AML-193 (cell line): ENCODE measurements around the gene MTUS2.

Source experiments
- DNase-seq, 2 experiments: peaks; one replicate each; lab custom pipeline; 2025; lab: John Stamatoyannopoulos, UW

MTUS2 gene

DNA sequence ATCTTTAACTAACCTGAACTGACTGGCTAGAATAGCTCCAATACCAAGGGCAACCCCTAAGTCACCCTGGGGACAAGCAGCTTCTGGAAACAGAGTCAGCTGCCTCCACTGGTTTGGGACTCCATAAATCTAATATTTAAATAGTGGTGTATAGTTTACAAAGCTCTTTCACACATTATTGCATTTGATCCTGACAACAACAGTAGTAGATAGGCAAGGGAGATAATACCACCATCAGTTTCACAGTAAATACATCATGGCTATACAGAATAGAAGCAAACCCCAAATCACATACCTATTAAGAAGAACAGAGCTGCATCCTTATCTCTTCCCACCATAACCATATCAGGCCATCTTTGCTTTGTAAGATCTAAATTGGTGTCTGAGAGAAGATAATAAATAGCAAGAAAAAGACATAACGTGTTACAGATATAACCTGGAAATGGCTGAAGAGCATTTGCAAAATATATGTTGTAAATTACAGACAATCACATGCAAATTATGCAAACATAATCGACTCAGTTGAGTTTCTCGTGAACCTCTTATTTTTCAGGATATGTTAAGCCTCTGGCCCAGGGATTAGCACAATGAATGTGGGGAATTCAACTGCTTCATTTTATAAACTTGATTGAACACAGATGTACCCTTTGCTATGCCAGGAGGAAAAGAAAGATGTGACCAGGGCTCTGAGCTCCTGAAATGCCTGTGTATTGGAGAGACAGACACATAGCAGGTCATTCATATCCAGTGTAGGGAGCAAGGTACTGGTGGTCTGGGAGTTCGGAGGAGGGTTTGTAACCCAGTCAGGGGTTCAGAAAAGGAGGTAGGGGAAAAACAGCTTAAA, 632.9 kb downstream of the MTUS2 start:
- DNase-seq, result no peak

DNA sequence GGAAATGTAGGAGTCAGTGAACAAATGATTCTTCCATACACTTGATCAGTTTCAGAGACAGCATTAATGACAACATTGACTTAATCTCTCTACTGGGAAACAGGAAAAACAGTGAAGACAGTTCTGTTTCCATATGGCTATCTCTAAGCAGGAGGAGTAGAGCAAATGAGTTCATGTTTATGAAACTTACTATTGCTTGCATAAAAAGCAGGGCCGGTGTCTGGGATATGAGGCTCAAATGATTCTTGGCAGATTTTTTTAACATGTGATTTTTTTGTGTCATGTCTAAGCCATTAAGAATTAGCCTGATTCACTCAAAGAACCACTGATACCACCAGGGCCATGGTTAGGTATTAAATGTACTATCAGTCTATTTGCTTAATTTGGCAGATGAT, 633.5 kb downstream of the MTUS2 start:
- DNase-seq, result no peak

DNA sequence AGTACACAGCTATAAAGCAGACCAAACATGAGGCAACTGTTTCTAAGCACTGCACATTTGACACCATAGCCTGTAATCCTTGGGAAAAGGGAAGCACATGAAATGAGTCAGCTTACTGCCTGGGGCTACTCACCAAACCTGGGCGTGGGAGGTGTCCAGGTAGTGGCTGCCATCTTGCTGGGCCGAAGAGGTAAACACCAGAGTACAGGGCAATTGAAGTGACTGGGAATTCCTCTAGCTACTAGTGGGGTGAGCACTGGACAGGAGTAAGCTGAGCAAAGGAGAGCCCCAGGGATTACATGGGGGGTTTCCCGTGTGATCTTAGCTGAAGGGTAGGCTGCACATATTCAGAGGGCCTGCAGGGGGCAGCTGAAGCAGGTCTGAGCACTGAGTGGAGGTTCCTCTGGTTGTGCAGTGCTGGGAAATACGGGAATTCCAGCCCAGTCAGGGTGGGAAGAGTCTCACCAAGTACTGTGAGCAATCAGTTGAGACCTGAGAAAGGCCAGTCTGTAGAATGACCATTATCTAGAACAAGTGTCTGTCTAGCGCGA, 634.9 kb downstream of the MTUS2 start:
- DNase-seq, result peak in 1 of 2 experiments; percentile 3

DNA sequence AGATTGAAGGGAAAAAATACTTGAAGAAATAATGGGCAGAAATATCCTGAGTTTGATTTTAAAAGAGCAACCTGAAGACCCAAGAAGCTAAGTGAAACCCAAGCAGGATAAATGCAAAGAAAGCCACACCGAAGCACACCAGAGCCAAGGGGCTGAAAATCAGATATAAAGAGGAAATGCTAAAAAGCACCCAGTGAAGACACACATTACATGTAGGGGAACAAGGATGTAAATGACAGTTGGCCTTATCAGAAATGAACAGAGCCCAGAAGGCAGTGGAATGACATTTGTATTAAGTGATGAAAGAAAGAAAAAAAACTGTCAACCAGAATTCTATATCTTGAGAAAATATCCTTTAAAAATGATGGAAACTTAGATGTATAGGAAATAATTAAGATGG, 636.3 kb downstream of the MTUS2 start:
- no peak for DNase-seq

DNA sequence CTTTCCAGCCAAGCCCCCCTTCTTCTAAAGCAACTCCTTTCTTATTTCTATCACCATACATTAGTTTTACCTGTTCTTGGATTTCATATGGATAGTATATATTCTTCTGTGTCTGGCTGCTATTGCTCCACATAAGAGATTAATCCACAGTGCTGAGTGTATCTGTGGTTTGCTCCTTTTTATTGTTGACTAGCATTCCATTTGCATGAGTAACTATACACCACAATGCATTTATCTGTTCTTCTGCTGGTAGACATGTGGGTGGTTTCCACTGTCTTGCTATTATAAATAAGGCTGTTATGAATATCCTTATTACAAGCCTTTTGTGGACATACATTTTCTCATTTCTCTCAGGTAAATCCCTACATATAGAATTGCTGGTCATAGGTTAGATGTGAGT, 637.2 kb downstream of the MTUS2 start:
- DNase-seq, result no peak

DNA sequence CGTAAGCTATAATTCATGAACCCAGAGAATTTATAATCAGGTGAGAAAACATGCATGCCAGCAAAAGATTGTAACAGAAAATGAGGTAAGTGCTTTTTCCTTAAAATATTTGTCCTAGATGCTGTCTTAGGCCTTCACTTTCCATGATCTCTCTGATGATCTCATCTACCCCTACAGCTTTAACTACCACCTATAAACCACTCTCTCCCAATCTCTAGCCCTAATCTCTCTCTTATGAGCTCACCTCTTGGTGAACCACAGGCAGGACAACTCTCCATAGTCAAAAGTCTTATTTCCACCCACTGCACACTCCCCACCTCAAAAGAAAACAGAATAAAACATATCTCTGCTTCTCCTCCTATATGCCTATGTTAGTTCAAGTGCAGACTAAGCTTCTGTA, 638.3 kb downstream of the MTUS2 start:
- no peak for DNase-seq

DNA sequence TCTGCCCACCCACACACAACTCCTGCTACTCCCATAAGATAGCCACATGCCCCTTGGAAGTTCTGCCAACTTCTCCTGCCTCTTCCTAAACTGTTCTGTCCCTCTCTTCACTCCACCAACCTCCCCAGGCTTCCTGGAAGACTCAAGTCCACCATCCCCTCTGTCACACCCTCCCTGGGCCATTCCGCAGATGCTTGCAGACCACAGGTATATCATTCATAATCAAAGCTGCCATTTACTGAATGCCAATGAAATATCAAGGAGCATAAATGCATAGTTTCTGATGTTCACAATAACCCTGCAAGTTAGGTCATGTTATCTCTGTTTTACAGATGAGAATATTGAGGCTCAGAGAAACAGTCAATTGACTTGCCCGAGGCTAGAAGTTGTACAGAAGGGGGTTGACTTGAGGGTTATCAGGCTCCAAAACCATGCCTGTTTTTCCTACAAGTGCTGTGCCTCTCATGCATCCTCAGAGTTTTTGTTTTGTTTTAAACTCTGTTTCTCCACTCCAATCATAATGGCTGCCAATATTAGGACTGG, 639.7 kb downstream of the MTUS2 start:
- DNase-seq, result no peak

DNA sequence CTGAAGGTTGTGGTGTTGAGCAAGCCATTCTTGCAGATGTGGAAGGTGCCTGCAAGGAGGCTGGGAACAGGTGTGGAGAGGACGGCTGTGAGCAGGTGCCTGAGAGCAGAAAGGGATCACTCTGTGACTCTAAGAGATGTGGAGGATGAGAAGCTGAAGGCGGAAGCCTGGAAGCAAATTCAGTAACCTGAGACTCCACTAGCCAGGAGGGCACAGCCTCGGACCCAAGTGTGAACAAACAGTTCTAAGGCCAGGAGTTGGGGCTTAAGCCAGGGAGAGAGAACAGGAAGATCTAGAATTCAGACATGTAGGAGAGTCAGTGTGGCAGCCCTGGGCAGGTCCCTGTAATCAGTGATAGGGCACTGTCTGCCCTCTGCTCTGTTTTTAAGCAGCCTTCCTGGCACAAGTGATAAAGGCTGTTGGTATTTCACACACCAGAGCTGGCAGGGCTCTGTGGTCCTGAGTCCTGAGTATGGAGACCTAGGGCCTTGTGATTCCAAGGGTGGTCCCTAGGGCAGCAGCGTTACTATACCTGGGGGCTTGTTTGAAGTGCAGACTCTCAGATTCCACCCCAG, 644.1 kb downstream of the MTUS2 start:
- DNase-seq, result no peak

DNA sequence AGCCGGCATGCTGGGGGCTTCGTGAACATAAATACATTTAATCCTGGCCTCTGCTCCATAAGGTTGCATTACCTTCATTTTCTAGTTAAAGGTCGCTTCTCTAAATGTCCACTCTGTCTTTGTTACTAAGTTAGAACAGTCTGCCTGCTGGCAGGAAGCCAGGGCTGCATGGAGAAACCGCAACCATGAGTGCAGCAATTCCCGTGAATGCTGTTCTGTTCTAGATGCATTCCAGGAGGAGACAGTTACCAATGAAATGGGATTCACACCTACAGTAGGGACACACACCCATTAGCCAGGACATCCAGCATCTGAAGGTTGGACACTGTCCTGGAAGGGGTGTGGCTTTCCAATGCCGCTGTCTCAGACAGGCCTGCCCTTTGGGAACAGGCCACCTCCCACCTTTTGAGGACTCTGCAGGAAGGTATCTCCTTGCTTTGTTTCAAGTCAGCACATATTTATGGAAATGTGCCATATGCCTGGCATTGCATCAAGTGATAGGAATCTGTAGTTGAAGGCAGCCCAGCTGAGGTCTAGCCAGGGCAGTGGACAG, 645.7 kb downstream of the MTUS2 start:
- DNase-seq, result no peak

DNA sequence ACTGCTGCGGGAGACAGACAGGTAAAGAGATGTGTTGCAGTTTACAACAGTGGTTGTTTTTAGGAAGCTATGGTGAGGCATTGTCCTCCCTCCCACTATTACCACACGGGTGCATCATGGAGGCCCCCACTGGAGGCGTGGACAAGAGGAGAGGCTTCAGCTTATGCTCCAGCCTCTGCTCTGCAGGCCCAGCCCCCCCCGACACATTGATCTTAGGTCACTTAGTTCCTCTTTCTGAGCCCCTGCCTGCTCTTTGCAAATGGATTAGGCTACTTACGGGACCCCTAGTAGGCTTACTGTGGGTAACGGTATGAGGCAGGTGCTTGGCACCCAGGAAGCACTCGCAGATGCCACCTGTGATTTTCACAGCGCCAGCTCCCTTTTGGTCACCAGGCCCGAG, 651.4 kb downstream of the MTUS2 start:
- DNase-seq, result peak; percentile 9 to 26

DNA sequence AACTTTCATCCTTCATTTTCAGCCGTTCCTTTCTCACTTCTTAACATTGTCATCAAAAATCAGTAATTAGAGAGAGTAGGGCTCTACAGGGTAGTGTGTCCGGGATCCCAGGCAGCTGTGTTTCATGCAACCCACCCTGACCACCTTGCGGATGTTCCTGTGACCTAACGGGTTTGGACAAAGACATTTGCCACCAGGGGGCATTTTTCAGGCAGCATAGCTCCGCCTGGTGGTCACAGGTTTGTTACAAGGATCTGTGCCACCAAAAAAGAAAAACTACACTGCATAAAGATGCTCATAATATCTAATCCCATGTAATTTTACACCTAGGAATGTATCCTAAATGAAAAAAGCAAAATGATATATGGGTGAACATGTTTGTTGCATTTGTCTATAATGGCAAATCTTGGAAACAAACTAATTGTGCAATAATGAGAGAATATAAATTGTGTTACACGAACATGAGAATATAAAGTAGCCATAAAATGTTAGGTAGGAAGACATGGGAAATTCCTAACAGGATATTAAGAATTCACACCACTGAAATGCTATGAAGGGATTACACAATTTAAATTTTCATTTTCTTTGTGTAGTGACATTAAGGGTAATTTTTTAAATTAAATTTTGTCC, 652.3 kb downstream of the MTUS2 start:
- DNase-seq, result peak; percentile 72 to 76

DNA sequence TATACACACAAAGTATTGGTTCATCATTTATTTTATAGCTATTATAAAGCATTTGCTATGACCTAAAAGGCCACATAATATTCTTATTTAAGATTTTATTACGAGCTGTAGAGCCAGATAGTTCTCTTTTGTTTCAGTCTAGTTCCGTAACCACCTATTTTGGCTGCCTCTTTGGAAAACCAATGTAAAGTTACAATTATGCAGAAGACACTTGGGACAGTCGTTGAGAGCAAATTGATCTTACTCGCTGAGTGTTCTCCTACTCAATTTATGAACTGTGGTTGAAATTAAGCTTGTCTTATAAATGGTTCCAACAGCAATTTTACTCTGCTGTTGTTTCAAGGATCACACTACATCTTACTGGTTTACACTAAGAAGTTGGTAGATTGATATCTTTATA, 653.0 kb downstream of the MTUS2 start:
- DNase-seq, result no peak

DNA sequence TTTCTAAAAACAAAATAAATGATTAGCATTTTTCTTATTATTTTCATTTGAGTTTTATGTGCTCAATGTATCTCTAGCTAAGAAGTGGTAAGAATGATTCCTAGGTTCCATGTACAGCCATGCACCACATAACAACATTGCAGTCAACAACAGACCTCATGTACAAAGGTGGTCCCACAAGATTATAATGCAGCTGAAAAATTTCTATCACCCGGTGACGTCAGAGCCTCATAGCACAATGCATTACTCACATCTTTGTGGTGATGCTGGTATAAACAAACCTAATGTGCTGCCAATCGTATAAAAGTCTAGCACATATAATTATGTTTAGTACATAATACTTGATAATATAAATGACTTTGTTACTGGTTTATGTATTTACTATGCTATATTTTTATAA, 654.9 kb downstream of the MTUS2 start:
- no peak for DNase-seq

DNA sequence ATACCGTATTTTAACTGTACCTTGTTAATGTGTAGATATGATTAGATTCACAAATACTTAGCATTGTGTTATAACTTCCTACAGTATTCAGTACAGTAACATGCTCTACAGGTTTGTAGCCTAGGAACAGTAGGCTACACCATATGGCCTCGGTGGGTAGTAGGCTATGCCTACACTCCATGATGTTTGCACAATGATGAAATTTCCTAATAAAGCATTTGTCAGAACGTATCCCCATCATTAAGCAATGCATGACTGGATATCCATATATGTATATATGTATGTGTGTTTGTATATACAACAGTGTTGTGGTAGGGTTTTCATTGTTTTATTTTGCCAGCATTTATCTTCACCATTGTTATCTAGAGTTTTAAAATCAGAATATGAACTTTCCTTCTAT, 655.9 kb downstream of the MTUS2 start:
- no peak for DNase-seq

DNA sequence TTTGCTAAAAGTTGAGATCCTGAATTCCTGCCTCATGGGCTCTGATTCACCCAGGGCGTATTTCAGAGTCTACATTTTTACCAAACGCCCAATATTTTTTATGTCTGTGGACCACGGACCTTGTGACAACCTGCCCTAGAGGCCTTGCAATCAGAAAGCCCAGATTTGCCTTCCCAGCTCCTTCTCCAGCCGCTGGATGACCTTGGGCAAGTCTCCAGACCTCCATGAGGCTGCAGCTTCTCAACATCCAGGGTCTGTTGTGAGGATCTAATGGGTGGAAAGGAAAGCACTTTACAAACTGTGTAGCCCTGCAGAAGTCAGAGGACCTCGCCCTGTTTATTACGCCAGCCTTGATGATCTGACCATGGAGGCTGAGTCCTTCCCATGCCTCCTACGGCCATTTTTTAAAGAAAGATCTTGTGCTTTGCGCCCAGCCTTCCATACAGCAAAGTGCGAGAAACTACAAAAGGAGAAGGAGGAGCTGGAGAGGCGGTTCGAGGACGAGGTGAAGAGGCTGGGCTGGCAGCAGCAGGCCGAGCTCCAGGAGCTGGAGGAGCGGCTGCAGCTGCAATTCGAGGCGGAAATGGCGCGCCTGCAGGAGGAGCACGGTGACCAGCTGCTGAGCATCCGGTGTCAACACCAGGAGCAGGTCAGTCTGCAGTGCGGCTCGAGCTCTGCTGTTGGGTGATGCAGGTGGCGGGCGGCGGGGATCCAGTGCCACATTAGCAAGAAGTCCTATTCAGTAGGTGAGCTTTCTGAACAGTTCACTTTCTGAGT, 659.8 kb downstream of the MTUS2 start:
- no peak for DNase-seq

DNA sequence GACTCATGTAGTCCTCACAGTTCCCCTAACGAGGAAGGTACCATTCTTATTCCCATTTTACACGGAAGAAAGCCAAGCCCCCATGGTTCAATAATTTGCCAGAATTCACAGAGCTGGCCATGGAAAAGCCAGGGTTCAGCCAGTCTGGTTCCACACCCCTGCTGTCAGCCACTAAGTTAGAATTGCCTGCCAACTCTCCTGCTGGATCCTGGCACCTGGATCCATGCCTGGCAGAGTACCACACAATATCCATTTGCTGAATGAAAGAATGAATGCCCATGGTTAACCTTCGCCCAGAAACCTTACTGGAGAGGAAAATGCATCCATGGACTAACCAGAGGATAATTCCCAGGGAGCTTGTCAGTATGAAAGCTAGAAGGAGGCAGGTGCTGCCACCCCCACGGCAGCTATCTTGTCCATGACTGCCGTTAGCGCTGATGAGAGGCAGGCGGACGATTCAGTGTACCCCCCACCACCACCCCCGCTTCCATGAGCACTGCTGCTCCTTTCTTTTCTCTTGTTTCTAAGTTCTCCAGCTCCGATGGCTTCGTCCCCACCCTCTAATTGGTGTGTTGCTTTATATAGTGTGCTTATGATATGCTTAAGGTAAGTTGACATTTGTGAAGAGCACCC, 660.9 kb downstream of the MTUS2 start:
- no peak for DNase-seq

DNA sequence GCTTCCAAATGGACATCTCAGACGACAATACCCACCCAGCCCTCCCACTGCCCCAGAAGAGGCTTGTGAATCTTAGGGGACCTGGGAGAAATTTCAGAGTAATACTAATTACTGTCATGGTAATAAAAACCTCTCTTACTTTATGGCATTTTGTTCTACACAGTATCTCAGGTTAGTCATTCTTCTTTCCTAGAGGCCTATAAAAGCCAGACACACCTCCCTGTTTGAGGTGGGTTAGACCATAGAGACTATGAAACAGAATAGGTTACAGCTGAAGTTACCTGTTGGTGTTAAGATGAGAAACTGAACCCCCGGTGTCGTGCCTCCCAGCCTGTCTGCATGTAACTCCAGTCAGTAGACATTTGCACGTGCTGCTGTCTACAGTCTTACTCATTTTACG, 661.5 kb downstream of the MTUS2 start:
- no peak for DNase-seq

DNA sequence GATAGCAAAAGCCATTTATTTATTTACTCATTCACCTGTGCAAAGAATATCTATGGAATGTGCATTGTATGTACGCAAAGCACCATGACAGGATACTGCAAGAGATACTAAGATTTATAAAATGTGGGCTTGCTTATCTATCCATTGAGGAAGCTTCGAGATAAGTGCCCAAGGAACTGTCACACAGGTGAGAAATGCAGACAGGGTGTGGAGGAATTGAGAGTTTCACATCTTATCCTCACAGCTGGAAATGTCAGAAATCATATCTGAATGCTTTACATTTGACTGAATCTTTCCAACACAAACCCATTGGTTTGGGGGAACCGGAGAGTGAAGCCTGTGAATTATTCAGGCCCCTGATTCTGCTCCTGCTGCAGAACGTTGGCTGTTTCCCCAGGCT, 662.4 kb downstream of the MTUS2 start:
- no peak for DNase-seq

DNA sequence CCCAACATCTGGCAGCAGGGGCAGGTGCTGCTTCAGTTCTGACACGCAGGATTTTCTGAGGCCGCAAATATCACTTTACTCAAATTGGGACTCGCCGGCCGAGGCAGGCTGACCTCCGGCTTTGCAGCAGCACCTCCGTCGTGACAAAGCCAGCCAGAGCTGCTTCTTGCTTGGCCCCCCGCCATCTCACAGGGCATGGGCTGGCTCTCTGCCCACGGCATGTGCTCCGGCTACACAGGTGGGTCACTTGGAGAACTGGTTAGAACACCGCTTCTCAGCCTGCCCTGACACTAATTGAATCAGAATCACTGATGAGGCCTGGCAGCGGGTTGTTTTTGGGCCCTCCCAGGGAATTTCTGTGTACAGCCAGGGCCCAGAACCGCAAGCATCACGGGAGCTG, 663.1 kb downstream of the MTUS2 start:
- DNase-seq, result no peak

DNA sequence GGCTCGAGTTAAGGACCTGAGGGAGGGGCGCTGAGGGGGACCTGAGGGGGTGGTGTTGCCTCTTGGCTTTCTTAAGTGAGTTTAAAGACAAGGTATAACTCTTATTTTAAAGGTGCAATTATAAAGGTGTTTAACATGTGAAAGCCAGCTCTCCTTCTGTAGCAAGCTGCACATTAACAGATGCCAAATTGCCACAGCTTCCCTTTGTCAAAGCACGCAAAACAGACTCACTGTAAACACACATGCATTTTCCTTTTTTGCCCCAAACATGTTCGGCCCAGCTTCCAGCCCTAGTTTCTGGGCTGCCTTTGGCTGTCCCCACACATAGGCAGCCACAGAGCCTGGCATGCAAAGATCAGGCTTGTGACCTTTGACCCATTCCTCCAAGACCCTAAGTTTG, 663.5 kb downstream of the MTUS2 start:
- DNase-seq, result no peak

DNA sequence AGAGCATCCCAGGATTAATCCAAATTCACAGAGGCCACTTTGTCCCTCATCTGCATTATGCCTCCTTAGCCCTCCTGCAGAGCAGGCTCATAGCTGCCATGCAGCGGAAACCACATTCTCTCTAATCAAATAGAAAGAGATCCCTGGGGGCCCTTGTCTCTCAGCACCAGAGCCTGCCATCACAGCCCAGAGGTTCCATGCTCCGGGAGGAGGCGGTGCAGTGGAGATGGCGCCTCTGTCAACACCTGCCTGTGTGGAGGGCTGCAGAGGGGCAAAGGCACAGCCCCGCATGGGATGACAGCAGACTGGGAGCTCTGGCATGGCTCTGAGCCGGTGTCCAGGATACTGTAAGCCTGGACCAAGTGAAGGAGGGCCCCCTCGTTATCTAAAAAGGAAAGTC, 664.1 kb downstream of the MTUS2 start:
- no peak for DNase-seq
